GM18867 (cell line): Measurements from ENCODE around the gene PRKCA.

ENCODE experiments used
- ATAC-seq: cut with Tn5 transposase; IDR thresholded peaks from one replicate; pipeline ENCODE4 v1.9.1; 2021; ENCODE audit warnings: mild to moderate bottlenecking, moderate library complexity; ENCODE audit not compliant: unreplicated experiment

Gene PRKCA

GRCh38 chr17:66817750-66818149 is 515.3 kb downstream of the PRKCA start:
- no peak for ATAC-seq

DNA sequence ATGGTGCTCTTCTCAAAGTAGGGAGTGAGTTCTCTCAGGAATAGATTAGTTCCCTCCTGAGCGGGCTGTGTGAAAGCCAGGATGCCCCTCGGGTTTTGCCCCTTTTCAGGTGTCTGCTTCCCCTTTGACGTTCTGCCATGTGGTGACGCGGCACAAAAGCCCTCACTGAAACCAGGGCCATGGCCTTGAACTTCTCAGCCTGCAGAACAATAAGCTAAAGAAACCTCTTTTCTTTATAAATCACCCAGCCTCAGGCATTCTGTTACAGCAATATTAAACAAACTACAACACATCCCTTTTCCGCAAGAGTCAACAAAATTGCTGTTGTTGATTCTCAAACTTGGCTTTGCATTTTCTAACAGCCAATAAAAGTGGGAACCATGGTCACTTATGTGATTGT is 517.1 kb downstream of the PRKCA start:
- no peak for ATAC-seq

DNA sequence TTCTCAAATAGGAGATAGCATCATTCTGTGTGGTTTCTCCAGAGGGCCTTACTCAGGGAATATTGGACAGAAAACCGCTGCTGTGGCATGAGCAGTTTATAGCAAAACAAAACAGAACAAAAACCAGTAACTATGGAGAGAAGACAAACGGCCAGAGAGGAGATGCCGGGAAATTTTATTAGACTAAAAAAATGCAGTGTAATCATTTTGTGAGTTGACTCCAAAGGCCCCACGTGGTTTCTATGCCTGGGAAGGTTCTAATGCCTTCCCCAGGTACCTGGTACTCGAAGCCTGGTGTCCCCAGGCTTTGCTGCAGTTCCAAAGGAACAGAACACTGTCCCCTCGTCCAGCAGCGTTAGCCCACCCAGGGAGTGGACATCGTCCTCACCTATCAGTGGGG is 519.6 kb downstream of the PRKCA start:
- ATAC-seq: no peak

DNA sequence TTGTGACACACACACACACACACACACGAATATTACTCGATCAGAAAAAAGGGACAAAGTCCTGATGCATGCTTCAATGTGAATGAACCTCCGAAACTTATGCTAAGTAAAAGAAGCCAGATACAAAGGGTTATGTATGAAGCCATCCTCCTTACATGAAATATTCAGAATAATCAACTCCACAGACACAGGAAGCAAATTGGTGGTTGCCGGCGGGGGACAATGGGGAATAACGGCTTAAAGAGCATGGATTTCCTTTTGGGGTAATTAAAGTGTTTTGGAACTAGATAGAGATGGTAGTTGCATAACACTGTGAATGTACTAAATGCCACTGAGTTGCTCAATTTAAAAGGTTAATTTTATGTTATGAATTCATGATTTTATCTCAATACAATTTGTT is 524.4 kb downstream of the PRKCA start:
- no peak for ATAC-seq

DNA sequence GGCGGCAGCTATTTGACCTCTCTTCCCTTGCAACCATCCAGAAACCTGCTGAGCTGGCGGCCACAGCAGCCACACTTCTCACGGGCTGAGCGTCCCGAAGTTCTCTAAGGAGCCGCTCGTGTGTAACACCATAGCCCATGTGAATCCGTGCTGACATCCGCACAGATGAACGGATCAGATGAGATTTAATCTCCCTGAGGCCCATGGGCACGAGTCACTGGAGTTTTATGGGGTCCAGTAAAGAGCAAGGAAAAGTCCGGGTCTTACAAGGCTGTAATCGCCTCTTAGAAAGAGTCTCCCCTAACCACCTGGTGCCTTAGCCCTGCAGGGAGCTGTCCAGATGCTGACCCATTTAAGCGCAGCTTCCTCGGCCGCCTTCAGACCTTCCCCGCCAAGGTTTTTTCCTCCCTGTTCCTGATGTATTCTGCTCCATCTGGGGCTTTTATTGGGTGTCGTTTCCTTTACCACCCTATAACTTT is 527.0 kb downstream of the PRKCA start:
- ATAC-seq: no peak

- ATAC-seq: no peak
Measured at GRCh38 chr17:66829883-66830282, 527.5 kb downstream of the PRKCA start.

- no peak for ATAC-seq
Measured at GRCh38 chr17:66830451-66830850, 528.0 kb downstream of the PRKCA start.

DNA sequence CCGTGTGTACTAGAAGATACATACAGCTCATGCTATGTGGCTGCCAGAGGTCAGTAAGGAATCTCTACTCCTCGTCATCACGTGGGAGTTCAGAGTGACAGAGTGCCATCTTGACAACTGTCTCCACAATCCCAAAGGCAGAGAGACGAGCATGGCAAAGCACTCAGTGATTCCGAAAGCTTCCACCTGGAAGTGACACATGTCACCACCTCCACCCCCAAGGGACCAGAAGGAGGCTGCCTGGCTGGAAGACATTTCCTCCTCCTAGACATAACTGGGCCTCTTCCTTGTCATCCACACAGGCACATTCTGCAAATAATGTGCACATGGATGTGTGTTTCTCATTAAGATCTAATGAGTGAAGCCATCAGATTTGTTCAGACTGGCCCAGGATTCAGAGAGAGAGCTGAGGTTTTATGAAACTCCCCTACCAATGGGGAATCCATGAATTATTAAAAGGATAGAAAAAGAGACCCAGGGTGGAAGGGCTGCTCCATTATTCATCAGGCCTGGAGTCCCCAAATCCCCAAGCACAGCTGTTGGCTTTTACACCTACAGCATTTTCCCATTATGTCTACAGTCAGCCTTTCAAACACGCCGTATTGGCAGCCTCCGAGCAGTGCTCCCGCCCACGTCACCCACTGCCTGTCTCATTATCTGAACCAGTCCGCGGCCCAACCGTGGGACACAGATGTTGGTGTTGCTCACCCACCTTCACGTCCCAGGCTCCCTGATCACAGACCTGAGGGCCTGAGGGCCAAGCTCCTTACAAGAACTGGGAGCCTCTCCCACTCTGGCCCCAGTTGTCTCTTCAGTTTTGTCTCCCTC is 529.2 kb downstream of the PRKCA start:
- ATAC-seq: no peak

DNA sequence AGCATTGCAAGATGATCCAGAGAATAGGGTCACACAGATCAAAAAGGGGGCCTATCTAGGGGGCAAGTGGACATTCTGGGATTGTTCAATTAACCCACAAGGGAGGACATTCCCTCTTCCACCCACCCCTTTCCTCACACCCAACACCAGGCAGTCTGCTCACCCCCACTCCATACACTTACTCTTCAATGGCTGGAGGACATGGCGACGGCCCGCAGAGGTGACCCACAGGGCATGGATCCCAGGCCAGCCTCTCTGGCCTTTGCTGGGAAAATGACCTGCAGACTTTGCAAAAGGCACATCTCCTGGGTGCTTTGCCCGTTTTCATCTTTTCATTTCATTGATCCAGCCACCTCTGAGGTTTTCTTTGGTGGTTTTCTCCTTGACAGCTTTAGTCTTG is 530.8 kb downstream of the PRKCA start:
- no peak for ATAC-seq

- ATAC-seq: no peak
Measured at GRCh38 chr17:66834426-66834918, 532.1 kb downstream of the PRKCA start.

DNA sequence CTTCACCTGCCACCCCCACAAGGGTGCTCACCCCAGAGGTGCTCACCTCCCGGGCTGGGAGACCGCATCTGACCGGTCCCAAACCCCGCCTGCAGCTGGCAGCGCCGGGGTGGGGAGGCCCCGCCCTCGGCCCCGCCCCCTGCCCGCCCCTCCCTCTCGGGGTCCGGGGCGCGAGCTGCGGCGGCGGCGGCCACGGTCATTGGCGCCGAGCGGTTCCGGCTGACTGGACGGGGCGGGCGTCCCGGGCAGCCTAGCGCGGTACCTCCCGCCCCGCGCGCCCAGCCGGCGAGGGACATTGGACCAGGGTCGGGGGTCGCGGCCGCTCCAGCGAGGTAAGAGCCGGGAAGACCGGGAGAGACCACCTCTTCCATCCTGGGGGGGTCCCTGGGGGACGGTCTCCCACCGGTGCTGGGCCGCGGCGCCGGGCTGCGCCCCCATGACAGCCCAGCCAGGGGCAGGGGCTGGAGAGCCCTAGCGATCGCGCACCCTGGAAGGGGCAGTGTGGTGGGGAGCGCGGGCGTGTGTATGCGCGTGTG is 532.6 kb downstream of the PRKCA start, which contains the start of gene CACNG5:
Gene CACNG5 (plus strand): TSS at position 199 of the 536 bp plus-strand sequence. CDS start 42,216 bp downstream, outside the sequence.
- no peak for ATAC-seq

GRCh38 chr17:66835476-66835875 is 533.1 kb downstream of the PRKCA start:
- no peak for ATAC-seq

DNA sequence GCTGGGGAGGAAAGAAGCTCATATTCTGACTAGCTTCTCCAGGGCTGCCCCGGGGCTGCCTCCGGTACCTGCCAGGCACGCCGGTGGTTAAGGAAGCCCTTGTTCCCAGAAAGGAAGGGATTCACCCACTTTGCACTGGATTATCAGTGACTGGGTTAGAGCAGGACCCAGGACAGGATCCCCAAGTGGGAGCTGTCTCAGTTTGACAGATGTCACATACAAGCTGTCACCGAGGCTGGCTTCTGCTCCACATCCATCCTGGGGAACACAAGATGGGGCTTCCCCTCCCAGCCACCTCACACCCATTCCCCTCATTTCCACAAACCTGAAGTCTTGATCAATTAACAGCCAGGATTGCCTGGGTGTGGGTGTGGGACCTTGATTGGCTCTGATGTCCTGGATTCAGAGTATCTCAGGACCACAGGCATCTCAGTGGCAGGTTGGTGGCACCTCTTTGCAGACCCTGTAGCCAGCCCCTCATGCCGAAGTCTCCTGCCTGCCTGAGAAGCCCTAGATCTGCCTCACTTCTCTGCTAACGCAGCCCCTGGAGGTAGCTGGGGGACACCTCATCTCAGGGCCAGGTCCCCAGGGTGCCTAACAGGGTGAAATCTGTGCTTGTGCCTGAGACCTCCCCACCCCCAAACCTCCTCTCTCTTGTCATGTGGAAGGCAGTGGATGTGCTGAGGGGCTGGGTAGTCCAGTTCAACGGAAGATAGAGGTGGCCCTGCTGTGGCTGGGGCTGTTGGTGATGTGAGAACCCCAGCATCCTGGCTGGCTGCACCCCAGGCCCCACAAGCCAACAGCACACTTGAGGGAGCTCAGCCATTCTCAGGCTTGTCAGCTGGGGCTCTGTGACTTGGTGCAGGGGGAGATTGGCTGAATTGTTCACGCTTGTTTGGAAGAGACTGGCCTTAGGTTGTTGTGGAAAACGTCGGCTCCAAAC is 533.9 kb downstream of the PRKCA start:
- ATAC-seq: no peak

DNA sequence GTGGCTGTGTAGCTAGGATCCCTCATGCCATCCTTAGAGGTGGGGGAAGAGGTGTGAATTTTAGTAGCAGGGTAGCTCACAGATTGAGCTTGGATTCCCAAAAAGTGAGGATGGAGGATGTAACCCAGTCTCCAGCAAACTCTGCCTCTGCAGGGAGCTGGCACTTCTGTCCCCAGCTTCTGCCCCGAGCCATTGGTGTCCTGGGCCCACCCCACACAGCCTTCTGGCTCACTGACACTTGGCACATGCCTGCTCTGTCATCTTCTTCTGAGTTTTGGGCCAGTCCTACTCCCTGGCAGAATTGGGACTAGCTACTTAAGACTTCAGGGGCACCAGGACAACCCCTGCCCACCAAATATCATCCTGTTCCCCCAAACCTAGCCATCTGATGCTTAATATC is 534.8 kb downstream of the PRKCA start:
- ATAC-seq: no peak

DNA sequence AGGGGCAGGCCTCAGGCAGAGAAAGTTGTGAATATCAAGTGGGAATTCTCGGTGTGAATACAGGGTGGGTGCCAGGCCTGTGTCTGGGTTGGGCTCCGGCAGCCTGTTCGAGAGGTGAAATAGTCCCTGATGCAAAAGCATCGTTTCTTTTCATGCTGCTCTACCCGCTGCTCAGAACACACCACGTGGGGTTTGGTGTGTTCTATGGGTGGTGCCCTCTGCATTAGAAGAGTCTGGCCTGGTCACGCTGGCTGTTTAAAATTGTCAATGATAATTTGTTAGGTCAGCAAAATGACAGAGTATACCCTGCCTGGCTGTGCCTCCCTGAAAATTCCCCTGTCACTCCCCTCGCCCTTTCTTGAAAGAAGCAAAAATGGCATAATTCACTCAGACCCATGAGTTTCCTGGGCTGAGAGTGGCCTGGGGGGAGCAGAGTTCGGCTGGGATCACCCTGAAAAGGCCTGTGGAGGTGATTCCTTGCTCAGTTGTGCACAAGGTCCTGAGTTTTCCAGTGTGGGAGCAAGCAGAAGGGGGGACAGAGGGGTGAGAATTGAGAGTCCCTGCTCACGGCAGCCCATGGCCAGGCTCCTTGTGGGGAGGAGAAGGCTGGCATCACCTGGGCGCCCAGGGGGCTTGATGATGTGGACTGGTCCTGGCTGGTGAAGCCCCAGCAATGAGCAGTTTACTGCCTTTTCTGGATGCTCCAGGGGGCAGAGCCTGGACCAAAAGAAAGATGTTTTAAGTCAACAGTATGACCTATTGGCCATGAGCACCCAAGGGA is 535.7 kb downstream of the PRKCA start:
- no peak for ATAC-seq

DNA sequence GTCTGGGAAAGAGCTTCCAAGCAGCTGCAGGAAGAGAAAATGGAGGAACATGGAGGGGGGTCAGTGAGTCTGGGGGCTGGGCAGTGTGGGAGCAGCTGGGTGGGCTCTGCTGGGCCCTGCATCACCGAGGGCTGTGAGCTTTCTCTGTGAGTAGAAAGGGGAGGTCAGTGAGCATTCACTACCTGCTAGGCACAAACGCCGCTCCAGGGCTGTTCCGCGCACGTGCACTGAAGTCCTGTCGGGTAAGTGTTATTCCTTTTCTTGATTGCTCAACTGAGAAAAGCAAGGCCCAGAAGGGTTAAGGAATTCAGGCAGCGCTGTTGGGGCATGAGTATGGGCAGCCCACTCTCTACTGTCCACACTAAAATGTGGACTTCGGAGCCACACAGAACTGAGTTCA is 537.2 kb downstream of the PRKCA start:
- no peak for ATAC-seq

- no peak for ATAC-seq
Measured at GRCh38 chr17:66840061-66840460, 537.6 kb downstream of the PRKCA start.

- ATAC-seq: no peak
Measured at GRCh38 chr17:66841328-66841727, 538.9 kb downstream of the PRKCA start.

DNA sequence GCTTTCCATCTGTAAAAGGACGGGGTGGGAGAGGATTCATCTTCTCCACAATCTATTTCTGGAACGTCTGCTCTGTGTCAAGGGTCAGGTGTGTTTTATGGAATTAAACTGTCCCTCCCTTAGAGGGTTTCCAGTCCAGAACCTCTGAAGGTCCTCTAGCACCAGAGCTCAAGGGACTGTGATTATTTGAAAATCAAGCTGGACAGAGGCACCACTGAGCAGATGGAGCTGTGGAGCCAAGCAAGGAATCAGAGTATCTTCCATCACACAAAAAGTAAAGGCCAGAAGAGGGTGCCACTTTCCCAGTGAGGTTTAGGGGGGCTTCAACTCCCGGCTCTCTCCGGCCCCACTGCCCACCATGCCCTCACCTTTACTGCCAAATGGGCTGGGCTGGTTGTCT is 539.3 kb downstream of the PRKCA start:
- ATAC-seq: no peak

DNA sequence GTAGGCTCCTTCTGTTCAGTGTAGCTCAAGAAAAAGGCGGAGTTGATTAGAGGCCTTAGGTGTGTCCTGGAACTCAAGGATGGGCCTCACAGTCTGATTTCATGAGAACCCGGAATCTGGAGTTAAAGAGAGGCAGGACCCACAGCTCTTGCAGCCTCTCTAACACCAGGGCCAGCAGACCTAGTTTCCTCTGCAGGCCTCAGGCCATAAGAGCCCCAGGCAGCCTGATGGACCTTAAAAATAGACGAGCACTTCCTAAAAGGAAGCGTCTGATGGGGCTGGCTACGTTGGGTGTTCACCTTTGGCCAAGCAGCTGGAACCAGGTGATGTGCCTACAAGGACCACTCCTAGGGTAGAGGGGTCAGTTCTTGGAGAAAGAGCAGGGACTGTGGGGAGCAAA is 540.1 kb downstream of the PRKCA start:
- no peak for ATAC-seq
